Karpas-422 (cell line): ENCODE measurements around the gene PPIB. TPM values are rescaled to one million over a fixed set of nuclear protein-coding genes. Genes with fewer than 3 reads are reported as not detected.

ENCODE experiments used
- DNase-seq: peaks from one replicate; pipeline ENCODE4 v3.0.0-alpha.2; 2015
- H2AFZ ChIP-seq: fragments of 200-600 bp; sonication (generic); 2 replicates; pipeline ENCODE4 v1.6.1; 2014; ENCODE audit warnings: antibody characterized with exemption, low read length, mixed read lengths
- H3K27ac ChIP-seq: fragments of 200-600 bp; sonication (generic); 2 replicates; pipeline ENCODE4 v1.5.1; 2014; ENCODE audit warnings: mild to moderate bottlenecking, low read length, moderate library complexity
- H3K27me3 ChIP-seq: fragments of 200-600 bp; sonication (generic); 2 replicates; pipeline ENCODE4 v1.6.1; 2014; ENCODE audit warnings: low read length, mixed read lengths
- H3K36me3 ChIP-seq: fragments of 200-600 bp; sonication (generic); 2 replicates; pipeline ENCODE4 v1.6.1; 2014; ENCODE audit warnings: low read length, mixed read lengths; ENCODE audit not compliant: insufficient read depth
- H3K4me1 ChIP-seq: fragments of 200-600 bp; sonication (generic); 2 replicates; pipeline ENCODE4 v1.6.1; 2014; ENCODE audit warnings: mild to moderate bottlenecking, low read length, mixed read lengths
- H3K4me2 ChIP-seq: fragments of 200-600 bp; sonication (generic); 2 replicates; pipeline ENCODE4 v1.6.1; 2014; ENCODE audit warnings: low read length, low read depth, mild to moderate bottlenecking; ENCODE audit not compliant: poor library complexity, severe bottlenecking
- H3K4me3 ChIP-seq: fragments of 200-600 bp; sonication (generic); 2 replicates; pipeline ENCODE4 v1.5.1; 2014; ENCODE audit warnings: mild to moderate bottlenecking, antibody characterized with exemption, low read length, mixed read lengths
- H3K79me2 ChIP-seq: fragments of 200-600 bp; sonication (generic); 2 replicates; pipeline ENCODE4 v1.6.1; 2014; ENCODE audit warnings: mild to moderate bottlenecking, low read length, mixed read lengths
- H3K9ac ChIP-seq: fragments of 200-600 bp; sonication (generic); 2 replicates; pipeline ENCODE4 v1.6.0; 2014; ENCODE audit warnings: low read length
- H3K9me2 ChIP-seq: fragments of 200-600 bp; sonication (generic), shearing (Covaris generic); replicated peaks from 2 replicates; pipeline ENCODE4 v1.6.0; 2014; ENCODE audit warnings: mild to moderate bottlenecking, low read length, moderate library complexity; ENCODE audit not compliant: insufficient read depth
- H3K9me3 ChIP-seq: fragments of 300-700, 200-600 bp; sonication (generic); 2 replicates; pipeline ENCODE4 v1.6.1; 2014; ENCODE audit warnings: low read length, mixed read lengths
- H4K20me1 ChIP-seq: fragments of 200-600 bp; sonication (generic); 2 replicates; pipeline ENCODE4 v1.6.1; 2014; ENCODE audit warnings: mild to moderate bottlenecking, antibody characterized with exemption, low read length, low read depth; ENCODE audit not compliant: insufficient read depth
- total RNA-seq: library from RNA; depleted of rRNA; stranded (reverse); fragments of >200 nt; shearing (Covaris generic); gene quantifications from 2 replicates; pipeline ENCODE4 v1.2.3, GENCODE V29; 2014; ENCODE audit warnings: low replicate concordance

PPIB gene
- total RNA-seq, 1 experiment from 2014 or later, result 165 TPM

GRCh38 chr15:64163659-64164362 is 989 bp upstream of the PPIB start:
- peaks cover 17% of the 10 kb centered on the region for H3K79me2 ChIP-seq
- H3K4me1 ChIP-seq, result peaks cover 37% of the 10 kb centered on the region
- peak overlapping the region; percentile 73 for H3K27ac ChIP-seq
- H3K36me3 ChIP-seq, result peaks cover 13% of the 10 kb centered on the region
- DNase-seq, result peak; percentile 74
- H3K4me3 ChIP-seq, result peak overlapping the region; percentile 69
- H2AFZ ChIP-seq, result peak overlapping the region; percentile 60; the same call in 1 of the 2 replicates
- no peaks in the 10 kb centered on the region for H3K9me2 ChIP-seq
- H3K9me3 ChIP-seq, result no peaks in the 10 kb centered on the region
- H3K9ac ChIP-seq, result peak overlapping the region; percentile 61
- peak overlapping the region; percentile 82 for H3K4me2 ChIP-seq
- H3K27me3 ChIP-seq, result no peaks in the 10 kb centered on the region
- H4K20me1 ChIP-seq, result 0 out of 2 replicates have a peak, but pooled peaks cover 2% of the 10 kb centered on the region

- Histone ChIP-seq H2AFZ (no peak overlapping the region), H3K4me1 (peaks cover 50% of the 10 kb centered on the region), H3K36me3 (peaks cover 19% of the 10 kb centered on the region), H3K9me2 (no peaks in the 10 kb centered on the region), H3K4me3 (peak overlapping the region; percentile 68), H3K9ac (peak overlapping the region; percentile 75), H3K27me3 (no peaks in the 10 kb centered on the region), H3K27ac (peak overlapping the region; percentile 49), H3K9me3 (no peaks in the 10 kb centered on the region), H3K4me2 (peak overlapping the region; percentile 73), H3K79me2 (peaks cover 17% of the 10 kb centered on the region), H4K20me1 (0 out of 2 replicates have a peak, but pooled peaks cover 5% of the 10 kb centered on the region)
- DNase-seq, result no peak
These were observed 349 bp downstream of the PPIB start for GRCh38 chr15:64162478-64162868.

- Histone ChIP-seq H3K9me2 (no peaks in the 10 kb centered on the region), H3K79me2 (peaks cover 17% of the 10 kb centered on the region), H3K4me3 (peak overlapping the region; percentile 68), H4K20me1 (peaks cover 5% of the 10 kb centered on the region; the same call in 1 of the 2 replicates), H3K27me3 (no peaks in the 10 kb centered on the region), H3K9ac (peak overlapping the region; percentile 75), H2AFZ (no peak overlapping the region), H3K36me3 (peaks cover 19% of the 10 kb centered on the region), H3K27ac (peak overlapping the region; percentile 49), H3K4me2 (peak overlapping the region; percentile 73), H3K4me1 (peaks cover 56% of the 10 kb centered on the region), H3K9me3 (no peaks in the 10 kb centered on the region)
- DNase-seq, result peak; percentile 64
These were observed 939 bp downstream of the PPIB start for GRCh38 chr15:64161688-64162477.

- Histone ChIP-seq H3K27me3 (no peaks in the 10 kb centered on the region), H3K27ac (no peak overlapping the region), H3K9me2 (no peaks in the 10 kb centered on the region), H3K79me2 (peaks cover 17% of the 10 kb centered on the region), H2AFZ (no peak overlapping the region), H4K20me1 (peaks cover 16% of the 10 kb centered on the region; the same call in 1 of the 2 replicates), H3K4me1 (peaks cover 52% of the 10 kb centered on the region), H3K9ac (no peak overlapping the region), H3K4me2 (no peak overlapping the region), H3K4me3 (no peak overlapping the region), H3K9me3 (no peaks in the 10 kb centered on the region), H3K36me3 (peaks cover 33% of the 10 kb centered on the region)
- peak; percentile 46 for DNase-seq
These were observed 4.3 kb downstream of the PPIB start for GRCh38 chr15:64158363-64159134.

- Histone ChIP-seq H3K9me2 (no peaks in the 10 kb centered on the region), H2AFZ (no peak overlapping the region), H3K36me3 (peaks cover 33% of the 10 kb centered on the region), H3K4me1 (peaks cover 57% of the 10 kb centered on the region), H3K27me3 (no peaks in the 10 kb centered on the region), H3K4me2 (no peak overlapping the region), H3K79me2 (peaks cover 17% of the 10 kb centered on the region), H3K9ac (no peak overlapping the region), H4K20me1 (peaks cover 16% of the 10 kb centered on the region; the same call in 1 of the 2 replicates), H3K9me3 (no peaks in the 10 kb centered on the region), H3K27ac (no peak overlapping the region), H3K4me3 (no peak overlapping the region)
- peak; percentile 55 for DNase-seq
These were observed 5.2 kb downstream of the PPIB start for GRCh38 chr15:64157599-64158125.

GRCh38 chr15:64156652-64157331 is 6.0 kb downstream of the PPIB start:
- peaks cover 60% of the 10 kb centered on the region for H3K4me1 ChIP-seq
- H2AFZ ChIP-seq, result no peak overlapping the region
- H4K20me1 ChIP-seq, result peaks cover 16% of the 10 kb centered on the region; the same call in 1 of the 2 replicates
- peak overlapping the region; percentile 43; the same call in 1 of the 2 replicates for H3K27ac ChIP-seq
- H3K79me2 ChIP-seq, result peaks cover 14% of the 10 kb centered on the region
- no peak overlapping the region for H3K4me2 ChIP-seq
- H3K9ac ChIP-seq, result no peak overlapping the region
- peak; percentile 61 for DNase-seq
- no peaks in the 10 kb centered on the region for H3K9me3 ChIP-seq
- H3K36me3 ChIP-seq, result peaks cover 33% of the 10 kb centered on the region
- H3K27me3 ChIP-seq, result no peaks in the 10 kb centered on the region
- no peak overlapping the region for H3K4me3 ChIP-seq
- H3K9me2 ChIP-seq, result no peaks in the 10 kb centered on the region

- Histone ChIP-seq H3K36me3 (peaks cover 33% of the 10 kb centered on the region), H3K79me2 (peaks cover 11% of the 10 kb centered on the region), H4K20me1 (peaks cover 16% of the 10 kb centered on the region; the same call in 1 of the 2 replicates), H3K9ac (no peak overlapping the region), H3K9me2 (no peaks in the 10 kb centered on the region), H2AFZ (no peak overlapping the region), H3K9me3 (no peaks in the 10 kb centered on the region), H3K4me3 (no peak overlapping the region), H3K4me1 (peaks cover 56% of the 10 kb centered on the region), H3K27me3 (no peaks in the 10 kb centered on the region), H3K4me2 (no peak overlapping the region), H3K27ac (no peak overlapping the region)
- no peak for DNase-seq
These were observed 6.8 kb downstream of the PPIB start for GRCh38 chr15:64155802-64156651.
